Spleen (tissue), 7 donors: ENCODE data around the gene SLC2A4.

ENCODE experiments used
- POLR2A ChIP-seq, 3 donors: fragments of 450-650 bp; IDR thresholded peaks; one replicate each; pipeline ENCODE4 v1.5.1; 2017; ENCODE audit warnings: antibody characterized with exemption in 3 of 3, mild to moderate bottlenecking in 1 of 3
- POLR2AphosphoS5 ChIP-seq, 3 donors: sonication (generic); formaldehyde crosslinking; IDR thresholded peaks; one replicate each; pipeline ENCODE4 v1.5.1; 2017; ENCODE audit warnings: antibody characterized with exemption in 3 of 3
- TF ChIP-seq, protein P1 (sequence below), 11 experiments: fragments of 200-600 bp in 7 of 11; fragments of 450-650 bp in 4 of 11; sonication (generic) in 4 of 11; IDR thresholded peaks in 8 of 11; conservative IDR thresholded peaks in 3 of 11; 1 replicate in 7 of 11; 2 replicates in 4 of 11; pipeline versions ENCODE4 v1.4.0 to v1.8.0; 2016 to 2021; ENCODE audit warnings: antibody characterized with exemption in 11 of 11, inconsistent platforms in 4 of 11, mild to moderate bottlenecking in 1 of 11
- donor health status: DM: no; HTN: no; CAD: no; lungs with moderate emphysema.
- donor health status: DM: no; HTN: no; CAD: no.
- donor health status: DM: no; HTN: no; CAD: no.

DNA sequence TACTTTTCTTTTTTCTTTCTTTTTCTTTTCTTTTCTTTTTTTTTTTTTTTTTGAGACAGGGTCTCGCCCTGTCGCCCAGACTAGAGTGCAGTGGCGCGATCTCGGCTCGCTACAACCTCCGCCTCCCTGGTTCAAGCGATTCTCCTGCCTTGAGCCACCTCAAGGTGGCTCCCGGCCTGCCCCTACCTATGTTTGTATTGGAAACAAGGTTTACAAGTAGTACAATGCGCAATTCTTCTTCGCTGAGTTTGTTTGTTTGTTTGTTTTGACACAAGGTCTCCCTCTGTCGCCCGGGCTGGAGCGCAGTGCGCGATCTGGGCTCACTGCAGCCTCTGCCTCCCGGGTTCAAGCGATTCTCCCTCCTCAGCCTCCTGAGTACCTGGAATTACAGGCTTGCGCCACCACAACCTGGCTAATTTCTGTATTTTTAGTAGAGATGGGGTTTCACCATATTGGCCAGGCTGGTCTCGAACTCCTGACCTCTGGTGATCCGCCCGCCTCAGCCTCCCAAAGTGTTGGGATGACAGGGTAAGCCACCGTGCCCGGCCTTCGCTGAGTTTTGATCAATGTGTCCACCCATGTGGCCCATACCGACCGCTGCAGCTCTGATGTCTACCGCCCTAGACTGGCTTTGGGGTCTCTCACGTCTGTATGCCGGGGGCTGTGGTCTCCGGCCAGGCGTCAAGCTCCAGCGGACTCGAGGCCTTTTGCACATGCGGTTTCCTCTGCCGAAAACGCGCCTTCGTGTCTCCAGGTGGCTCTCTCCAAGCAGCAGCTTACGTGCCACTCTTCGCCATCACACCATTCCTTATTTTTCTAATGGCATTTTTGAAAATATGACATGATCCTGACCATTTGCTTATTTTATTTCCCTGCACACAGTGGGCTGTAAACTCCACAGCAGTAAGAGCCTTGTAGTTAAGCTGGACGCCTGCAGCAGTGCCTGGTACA, 14.0 kb downstream of the SLC2A4 start:
- TF ChIP-seq, protein P1, sequence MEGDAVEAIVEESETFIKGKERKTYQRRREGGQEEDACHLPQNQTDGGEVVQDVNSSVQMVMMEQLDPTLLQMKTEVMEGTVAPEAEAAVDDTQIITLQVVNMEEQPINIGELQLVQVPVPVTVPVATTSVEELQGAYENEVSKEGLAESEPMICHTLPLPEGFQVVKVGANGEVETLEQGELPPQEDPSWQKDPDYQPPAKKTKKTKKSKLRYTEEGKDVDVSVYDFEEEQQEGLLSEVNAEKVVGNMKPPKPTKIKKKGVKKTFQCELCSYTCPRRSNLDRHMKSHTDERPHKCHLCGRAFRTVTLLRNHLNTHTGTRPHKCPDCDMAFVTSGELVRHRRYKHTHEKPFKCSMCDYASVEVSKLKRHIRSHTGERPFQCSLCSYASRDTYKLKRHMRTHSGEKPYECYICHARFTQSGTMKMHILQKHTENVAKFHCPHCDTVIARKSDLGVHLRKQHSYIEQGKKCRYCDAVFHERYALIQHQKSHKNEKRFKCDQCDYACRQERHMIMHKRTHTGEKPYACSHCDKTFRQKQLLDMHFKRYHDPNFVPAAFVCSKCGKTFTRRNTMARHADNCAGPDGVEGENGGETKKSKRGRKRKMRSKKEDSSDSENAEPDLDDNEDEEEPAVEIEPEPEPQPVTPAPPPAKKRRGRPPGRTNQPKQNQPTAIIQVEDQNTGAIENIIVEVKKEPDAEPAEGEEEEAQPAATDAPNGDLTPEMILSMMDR (IDR thresholded peaks at IDR 0.05 in 8 of 11, conservative IDR thresholded peaks at IDR 0.05 in 3 of 11), result no peak
- no peak for TF ChIP-seq POLR2AphosphoS5 (IDR thresholded peaks at IDR 0.05)
- no peak for TF ChIP-seq POLR2A (IDR thresholded peaks at IDR 0.05)
